Mesenteric fat pad (tissue), 1 donor: Measurements from ENCODE around the gene DOCK1. TPM values are rescaled to one million over a fixed set of nuclear protein-coding genes. Genes with fewer than 3 reads are reported as not detected.
A peak's percentile ranks its signal among the peaks of the same experiment; 100 is the strongest.
"Not testable (repeated sequence)": the region's sequence is repeated elsewhere in the genome, so short reads cannot be mapped to it uniquely, and the experiment has no call there.

Experiments used
- DNase-seq: peaks from one replicate; pipeline ENCODE4 v3.0.0-alpha.2; 2020; ENCODE audit warnings: low spot score
- total RNA-seq: library from RNA; stranded (reverse); fragmentation: NEBNext Ultra II Directional; extraction: Animal tissue kit (Norgen Biotek cat#: 25700); gene quantifications from one replicate; pipeline ENCODE4 v1.2.1, GENCODE V29; 2021
- donor health status: DM: yes; HTN: yes; CAD: no.

DOCK1 gene
- total RNA-seq, 1 donor from 2014 or later, result 46.0 TPM

- no peak for DNase-seq
These were observed 3.1 kb upstream of the DOCK1 start for GRCh38 chr10:126902157-126902556.

- DNase-seq, result no peak
These were observed 1.4 kb upstream of the DOCK1 start for GRCh38 chr10:126903656-126904360.

GRCh38 chr10:126904516-126904817 lies 761 bp upstream of the DOCK1 start:
- no peak for DNase-seq

DNA sequence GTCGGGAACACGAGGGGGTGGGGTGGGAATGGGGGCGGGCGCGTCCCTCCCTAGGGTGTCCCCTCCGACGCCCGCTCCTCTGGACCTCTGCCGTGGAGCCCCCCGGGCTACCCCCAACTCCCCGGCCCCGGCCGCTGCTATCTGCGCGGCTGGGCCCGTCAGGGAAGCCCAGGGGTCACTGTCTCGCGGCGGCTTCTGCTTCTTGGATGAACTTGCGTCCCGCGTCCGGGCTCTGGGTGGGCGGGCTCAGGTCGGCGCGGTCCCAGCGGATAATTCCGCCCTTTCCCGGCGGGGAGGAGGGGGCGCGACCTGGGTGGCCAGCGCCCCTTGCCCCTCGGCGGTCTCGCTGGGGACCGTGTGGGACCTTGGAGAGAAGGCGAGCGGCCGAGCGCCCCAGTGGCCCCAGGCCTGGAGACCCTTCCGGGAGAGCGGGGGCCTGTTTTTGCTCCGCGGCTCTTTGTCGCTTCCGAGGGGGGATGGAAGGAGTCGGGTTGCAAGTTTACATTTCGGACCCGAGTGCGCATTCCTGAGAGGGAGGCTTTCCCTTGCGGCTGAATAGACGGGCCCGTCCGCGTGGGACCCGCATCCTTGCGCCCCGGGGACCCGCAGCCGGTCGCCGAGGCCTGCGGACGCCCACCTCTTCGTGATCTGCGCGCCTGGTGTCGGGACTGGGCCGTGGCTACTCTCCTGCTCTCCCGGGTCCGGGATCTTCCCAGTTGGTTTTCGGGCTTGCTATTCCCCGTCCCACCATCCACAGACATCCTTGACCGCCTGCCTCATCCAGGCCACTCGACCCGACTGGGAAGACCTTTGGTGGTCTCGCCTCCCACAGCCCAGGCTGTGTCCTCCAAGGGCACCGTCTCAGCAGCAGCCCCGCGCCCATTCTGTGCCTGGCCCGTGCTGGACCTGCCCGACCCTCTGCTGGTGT lies 812 bp downstream of the DOCK1 start:
- peak; percentile 89 for DNase-seq

DNA sequence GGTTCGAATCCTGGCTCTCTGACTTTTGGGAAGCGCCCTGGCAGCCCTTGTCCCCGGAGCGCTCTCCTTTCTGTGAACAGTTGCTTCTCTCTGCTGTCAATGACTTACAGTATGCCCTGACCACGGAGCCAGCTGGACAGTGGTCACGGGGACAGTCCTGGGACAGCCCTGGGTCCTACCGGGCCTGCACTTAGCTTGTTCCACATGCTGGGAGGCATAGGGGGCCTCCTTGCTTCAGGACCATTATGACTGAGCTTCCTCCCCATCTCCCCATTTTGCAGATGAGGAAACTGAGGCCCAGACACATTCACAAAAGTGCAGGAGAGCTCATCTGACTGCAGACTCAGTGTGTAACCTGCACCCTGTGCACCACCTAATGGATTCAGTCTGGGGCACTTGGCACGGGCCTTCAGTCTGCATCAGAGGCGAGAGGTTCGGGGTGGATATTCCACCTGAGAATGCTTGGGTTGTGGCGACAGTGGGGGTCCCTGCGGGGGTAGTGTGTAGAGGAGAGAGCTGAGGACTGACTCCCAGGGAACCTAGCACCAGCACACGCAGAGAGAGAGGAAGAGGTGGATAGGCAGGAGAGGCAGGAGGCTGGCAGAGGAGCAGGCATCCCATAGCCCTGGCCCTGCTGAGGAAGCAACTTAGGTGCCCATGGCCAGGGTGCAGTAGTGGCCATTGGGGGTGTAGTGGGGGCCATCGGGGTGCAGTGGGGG lies 1.6 kb downstream of the DOCK1 start:
- DNase-seq, result peak; percentile 59

- DNase-seq, result peak; percentile 41
These were observed 2.3 kb downstream of the DOCK1 start for GRCh38 chr10:126907423-126907970.

DNA sequence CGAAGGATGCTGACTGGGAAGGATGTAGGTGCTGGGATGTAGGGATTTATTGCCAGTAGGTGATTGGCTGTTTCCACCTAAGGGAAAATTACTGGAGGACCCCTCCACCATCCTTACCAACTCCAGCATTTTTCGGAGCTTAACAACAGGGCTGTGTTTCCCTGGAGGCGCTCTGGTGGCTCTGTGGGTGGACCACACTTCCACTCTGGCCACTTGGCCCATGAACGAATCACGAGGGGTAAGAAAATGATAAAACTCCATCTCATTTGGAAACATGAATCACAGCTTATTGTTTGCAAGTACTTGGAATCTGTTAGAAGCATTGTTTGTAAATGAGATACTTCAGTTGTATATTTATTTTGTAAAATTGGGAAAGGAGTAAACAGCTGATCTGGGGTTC lies 3.0 kb downstream of the DOCK1 start:
- peak; percentile 82 for DNase-seq

GRCh38 chr10:126908729-126909128 lies 3.5 kb downstream of the DOCK1 start:
- DNase-seq, result no peak

- DNase-seq, result no peak
These were observed 3.9 kb downstream of the DOCK1 start for GRCh38 chr10:126909147-126909546.

- no peak for DNase-seq
These were observed 5.0 kb downstream of the DOCK1 start for GRCh38 chr10:126910196-126910595.

DNA sequence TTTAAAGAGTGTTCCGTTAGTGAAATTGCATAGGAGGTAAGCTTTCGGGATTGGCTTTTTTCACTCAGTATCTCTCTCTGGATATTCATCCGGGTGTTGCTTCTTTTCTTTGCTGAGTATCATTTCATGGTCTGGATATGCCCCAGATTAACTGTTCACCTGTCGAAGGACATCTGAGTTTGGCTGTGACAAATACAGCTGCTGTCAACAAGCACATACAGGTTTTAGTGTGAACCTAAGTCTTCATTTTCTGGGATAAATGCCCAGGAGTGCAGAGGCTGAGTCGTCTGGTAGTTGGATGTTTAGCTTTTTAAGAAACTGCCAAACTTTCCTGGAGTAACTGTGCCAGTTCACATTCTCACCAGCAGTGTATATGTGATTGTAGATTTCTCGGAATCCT lies 5.6 kb downstream of the DOCK1 start:
- no peak for DNase-seq

DNA sequence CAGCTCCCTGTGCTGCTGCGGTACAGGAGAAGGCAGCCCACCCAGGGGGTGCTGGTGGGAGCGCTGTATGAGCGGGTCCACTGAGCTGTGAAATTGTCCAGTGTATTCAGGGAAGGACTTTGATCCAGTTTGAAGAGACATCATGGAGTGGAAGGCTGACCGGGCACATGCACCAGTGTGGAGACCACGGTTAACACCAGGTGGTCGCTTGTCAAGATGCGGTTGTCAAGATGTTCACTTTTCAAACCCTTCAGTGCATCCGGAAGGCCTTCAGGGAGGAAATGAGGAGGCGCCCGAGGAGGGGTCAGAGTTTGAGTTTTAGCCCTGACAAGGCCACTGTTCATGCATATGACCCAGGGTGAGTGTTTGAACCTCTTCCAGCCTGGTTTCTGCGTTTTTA lies 6.1 kb downstream of the DOCK1 start:
- no peak for DNase-seq

GRCh38 chr10:126913316-126913715 lies 8.1 kb downstream of the DOCK1 start:
- DNase-seq, result no peak

DNA sequence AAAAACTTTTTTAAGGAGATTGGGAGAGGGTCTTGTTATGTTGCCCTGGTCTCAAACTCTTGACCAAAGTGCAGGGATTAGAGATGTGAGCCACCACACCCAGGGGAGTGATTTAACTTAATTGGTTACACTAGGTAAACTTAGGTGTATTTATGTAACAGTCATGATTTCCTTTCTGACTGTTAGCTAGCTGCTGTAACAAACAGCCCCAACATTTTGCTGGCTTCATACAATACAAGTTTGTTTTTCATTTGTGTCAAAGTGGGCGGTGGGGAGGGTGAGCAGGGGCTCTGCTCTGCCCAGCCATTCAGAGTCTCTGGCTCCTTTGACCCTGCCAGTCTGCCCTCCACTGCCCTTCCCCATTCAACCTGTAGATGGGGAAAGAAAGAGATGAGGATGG lies 9.3 kb downstream of the DOCK1 start:
- DNase-seq, result no peak

GRCh38 chr10:126916952-126917351 lies 11.7 kb downstream of the DOCK1 start:
- not testable (repeated sequence) for DNase-seq

DNA sequence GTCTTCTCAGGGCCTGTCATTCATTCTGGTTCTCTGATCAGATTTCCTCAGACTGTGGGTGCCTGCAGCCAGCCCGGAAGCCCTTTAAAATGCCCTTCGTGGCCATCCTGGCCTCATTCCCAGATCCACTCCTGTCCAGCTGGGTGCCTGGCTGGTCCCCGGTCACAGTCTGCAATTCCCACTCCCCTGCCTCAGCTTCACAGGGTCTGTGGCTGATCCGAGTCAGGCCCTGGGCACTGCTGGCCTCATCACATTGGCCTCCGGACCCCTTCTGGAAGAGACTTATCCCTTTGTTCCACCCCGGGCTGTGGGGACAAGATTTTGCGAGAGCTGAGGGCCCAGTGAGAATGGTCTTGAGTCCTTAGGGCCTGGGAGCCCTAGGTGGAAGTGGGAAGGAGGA lies 12.1 kb downstream of the DOCK1 start:
- no peak for DNase-seq

DNA sequence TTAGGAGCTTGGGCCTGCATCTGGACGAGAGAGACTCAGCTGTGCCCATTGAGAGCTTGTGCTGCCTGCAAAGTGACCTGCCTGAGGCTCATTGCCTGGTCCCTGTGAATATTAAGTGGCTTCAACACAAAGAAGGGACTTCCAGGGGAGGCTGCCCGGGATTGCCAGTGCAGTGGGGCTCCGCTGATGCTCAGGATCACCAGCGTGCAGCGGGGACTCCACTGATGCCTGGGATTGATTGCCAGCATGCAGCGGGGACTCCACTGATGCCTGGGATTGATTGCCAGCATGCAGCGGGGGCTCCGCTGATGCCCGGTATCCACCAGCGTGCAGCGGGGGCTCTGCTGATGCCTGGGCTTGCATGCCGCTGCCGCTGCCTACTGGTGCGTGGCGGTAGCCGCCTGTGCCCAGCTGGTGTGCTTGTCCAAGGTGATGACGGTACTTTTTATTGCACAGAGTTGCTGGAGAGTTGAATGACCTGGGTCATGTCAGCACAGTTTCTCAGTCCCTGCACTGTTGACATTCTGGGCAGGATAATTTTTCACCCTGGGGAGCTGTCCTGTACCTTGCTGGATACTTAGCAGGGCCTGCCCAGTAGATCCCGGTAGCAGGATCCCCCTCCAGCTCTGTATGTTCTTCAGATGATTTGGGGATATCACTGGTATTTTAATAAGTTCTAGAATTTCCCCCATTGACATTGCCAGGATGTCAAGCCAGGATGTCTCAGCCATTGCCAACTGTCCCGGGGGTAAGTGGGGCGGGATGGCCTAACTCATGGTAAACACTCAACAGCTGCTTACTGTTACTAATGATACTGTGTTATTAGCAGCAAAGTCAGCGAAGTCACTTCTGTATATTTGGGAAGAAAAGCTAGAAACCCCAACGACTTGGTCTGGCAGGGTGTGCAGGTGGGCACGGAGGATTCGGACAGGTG lies 13.0 kb downstream of the DOCK1 start:
- no peak for DNase-seq

DNA sequence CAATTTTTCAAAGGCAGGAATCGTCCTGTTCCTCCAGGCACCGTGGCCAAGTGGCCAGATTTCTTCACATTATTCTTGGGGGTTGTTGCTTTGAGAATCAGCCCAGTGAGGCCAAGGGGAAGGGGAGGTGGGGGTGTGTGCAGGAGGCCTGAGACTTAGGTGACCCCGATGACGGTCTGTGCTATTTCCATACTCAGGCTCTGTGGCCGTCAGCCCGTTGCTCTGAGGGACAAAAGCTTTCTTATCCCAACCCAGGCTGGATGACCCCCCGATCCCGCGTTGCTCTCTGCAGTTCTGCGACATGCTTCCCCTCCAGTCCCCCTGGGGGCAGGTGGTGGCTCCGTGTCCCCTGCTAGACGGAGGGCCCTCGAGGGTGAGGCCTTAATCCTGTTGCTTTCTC lies 14.2 kb downstream of the DOCK1 start:
- no peak for DNase-seq

DNA sequence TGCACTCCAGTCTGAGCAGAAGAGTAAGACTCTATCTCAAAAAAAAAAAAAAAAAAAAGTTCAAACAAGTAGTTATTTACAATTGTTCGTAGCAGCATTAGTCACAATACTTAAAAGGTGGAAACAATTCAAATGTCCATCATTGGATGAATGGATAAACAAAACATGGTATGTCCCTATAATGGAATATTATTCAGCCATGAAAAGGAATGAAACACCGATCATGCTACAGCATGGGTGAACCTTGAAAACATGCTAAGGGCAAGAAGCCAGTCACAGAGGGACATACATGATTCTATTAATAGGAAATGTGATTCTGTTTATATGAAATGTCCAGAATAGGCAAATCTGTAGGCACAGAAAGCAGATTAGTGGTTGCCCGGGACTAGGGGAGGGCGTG lies 15.9 kb downstream of the DOCK1 start:
- no peak for DNase-seq

- DNase-seq, result no peak
These were observed 16.8 kb downstream of the DOCK1 start for GRCh38 chr10:126921974-126922525.
